ENCODE results near the gene AGXT. TPM values are rescaled to one million over a fixed set of nuclear protein-coding genes. Genes with fewer than 3 reads are reported as not detected.
A peak's percentile ranks its signal among the peaks of the same experiment; 100 is the strongest.

Gene AGXT
- total RNA-seq, 6 experiments from 2014 or later = 744 to 1,833 (median 1,254) TPM

- Histone ChIP-seq H3K27ac (peak overlapping the region in 1 of 3 donors; percentile 18), H3K4me3 (peak overlapping the region in 1 of 3 donors; percentile 21), H3K27me3 (no peaks in the 10 kb centered on the region), H3K36me3 (no peaks in the 10 kb centered on the region), H3K4me1 (peaks cover 0 to 30% (median 13%) of the 10 kb centered on the region in 4 donors), H3K9me3 (no peaks in the 10 kb centered on the region)
- TF ChIP-seq CTCF (IDR thresholded peaks at IDR 0.05) (no peak), POLR2A (IDR thresholded peaks at IDR 0.05) (no peak)
- 70% methylated on average over 4 of the region's 23 CpGs for WGBS (ENCODE audit: insufficient coverage, low coverage, low lambda C conversion rate, missing lambda C conversion rate)
- ATAC-seq = peak; percentile 62 to 78 (median 67)
- peak; percentile 84 to 91 (median 89) for DNase-seq
- intact Hi-C loops (cut with DNase I) = no loop called here
Measured at GRCh38 chr2:240896871-240897692, 28.5 kb downstream of the AGXT start.

GRCh38 chr2:240898108-240898730 is 29.6 kb downstream of the AGXT start:
- intact Hi-C loops (cut with DNase I) = no loop called here
- peak; percentile 66 to 89 (median 88) for DNase-seq

GRCh38 chr2:240898731-240899467 is 30.3 kb downstream of the AGXT start:
- WGBS (ENCODE audit: insufficient coverage, low coverage, low lambda C conversion rate, missing lambda C conversion rate) = 83% methylated on average over 5 of the region's 23 CpGs
- intact Hi-C loops (cut with DNase I) = no loop called here
- DNase-seq = peak in 1 of 3 donors; percentile 51
- TF ChIP-seq POLR2A (IDR thresholded peaks at IDR 0.05) (no peak), CTCF (IDR thresholded peaks at IDR 0.05) (no peak)
- Histone ChIP-seq H3K27me3 (no peaks in the 10 kb centered on the region), H3K27ac (no peak overlapping the region), H3K36me3 (no peaks in the 10 kb centered on the region), H3K9me3 (no peaks in the 10 kb centered on the region), H3K4me3 (no peak overlapping the region), H3K4me1 (peaks cover 0 to 22% (median 13%) of the 10 kb centered on the region in 4 donors)
- no peak for ATAC-seq

More at GRCh38 chr2:240898108-240898730, 29.6 kb downstream of the AGXT start:
- TF ChIP-seq POLR2A (IDR thresholded peaks at IDR 0.05) = no peak
- TF ChIP-seq CTCF (IDR thresholded peaks at IDR 0.05) = no peak
- no peak overlapping the region for H3K4me3 ChIP-seq
- H3K27ac ChIP-seq = no peak overlapping the region
- peaks cover 0 to 27% (median 13%) of the 10 kb centered on the region in 4 donors for H3K4me1 ChIP-seq
- ATAC-seq = peak; percentile 31 to 72 (median 66)
- H3K27me3 ChIP-seq = no peaks in the 10 kb centered on the region
- no peaks in the 10 kb centered on the region for H3K36me3 ChIP-seq
- WGBS (ENCODE audit: insufficient coverage, low coverage, low lambda C conversion rate, missing lambda C conversion rate) = 26% methylated on average over 4 of the region's 17 CpGs
- H3K9me3 ChIP-seq = no peaks in the 10 kb centered on the region

- Histone ChIP-seq H3K27ac (no peak overlapping the region), H3K36me3 (no peaks in the 10 kb centered on the region), H3K4me3 (no peak overlapping the region), H3K27me3 (no peaks in the 10 kb centered on the region), H3K4me1 (peaks cover 0 to 22% (median 11%) of the 10 kb centered on the region in 4 donors), H3K9me3 (no peaks in the 10 kb centered on the region)
- intact Hi-C loops (cut with DNase I) = no loop called here
- TF ChIP-seq CTCF (IDR thresholded peaks at IDR 0.05) (no peak), POLR2A (IDR thresholded peaks at IDR 0.05) (no peak)
- WGBS (ENCODE audit: insufficient coverage, low coverage, low lambda C conversion rate, missing lambda C conversion rate) = 92% methylated on average over 12 of the region's 19 CpGs
- DNase-seq (peak in 1 of 3 donors; percentile 5), ATAC-seq (no peak)
Measured at GRCh38 chr2:240899468-240899865, 30.8 kb downstream of the AGXT start.

Measured in right lobe of liver (tissue), 6 donors.